HepG2 (cell line): ENCODE data around the gene PTPRCAP. TPM values are rescaled to one million over a fixed set of nuclear protein-coding genes. Genes with fewer than 3 reads are reported as not detected.
A peak's percentile ranks its signal among the peaks of the same experiment; 100 is the strongest.

Experiments used
- GATAD2A ChIP-seq: IDR thresholded peaks from 2 replicates; pipeline ENCODE4 v1.6.1; 2016
- GZF1 ChIP-seq: sonication (generic); formaldehyde crosslinking; IDR thresholded peaks from 2 replicates; pipeline ENCODE4 v1.5.1; 2020; ENCODE audit warnings: mild to moderate bottlenecking, missing genetic modification reagents
- MEF2D ChIP-seq: sonication (generic); formaldehyde crosslinking; IDR thresholded peaks from 2 replicates; pipeline ENCODE4 v1.5.1; 2020; ENCODE audit warnings: mild to moderate bottlenecking, missing genetic modification reagents
- MEIS1 ChIP-seq: sonication (generic); formaldehyde crosslinking; IDR thresholded peaks from 2 replicates; pipeline ENCODE4 v1.9.0; 2021; ENCODE audit warnings: mild to moderate bottlenecking, missing genetic modification reagents, moderate library complexity, borderline replicate concordance
- PHF8 ChIP-seq: sonication (generic); formaldehyde crosslinking; IDR thresholded peaks from 2 replicates; pipeline ENCODE4 v1.5.0; 2020; ENCODE audit warnings: missing genetic modification reagents
- RARA ChIP-seq: IDR thresholded peaks from 2 replicates; pipeline ENCODE4 v1.6.1; 2016; ENCODE audit warnings: missing genetic modification reagents, missing compliant biosample characterization
- SP4 ChIP-seq: sonication (generic); formaldehyde crosslinking; IDR thresholded peaks from 2 replicates; pipeline ENCODE4 v1.8.1; 2023; ENCODE audit warnings: mild to moderate bottlenecking, missing genetic modification reagents
- SPEN ChIP-seq: sonication (generic); formaldehyde crosslinking; IDR thresholded peaks from 2 replicates; pipeline ENCODE4 v1.5.1; 2020; ENCODE audit warnings: low read depth, mild to moderate bottlenecking, missing genetic modification reagents
- TARDBP ChIP-seq: sonication (generic); formaldehyde crosslinking; IDR thresholded peaks from 2 replicates; pipeline ENCODE4 v1.8.0; 2022; ENCODE audit warnings: mild to moderate bottlenecking, missing genetic modification reagents
- TBP ChIP-seq: sonication (generic); formaldehyde crosslinking; IDR thresholded peaks from 2 replicates; pipeline ENCODE4 v1.5.0; 2020; ENCODE audit warnings: missing genetic modification reagents
- TBX3 ChIP-seq: fragments of 450-650 bp; IDR thresholded peaks from 2 replicates; pipeline ENCODE4 v1.6.1; 2017; ENCODE audit warnings: antibody characterized with exemption, mild to moderate bottlenecking, inconsistent platforms, borderline replicate concordance
- ZFP36 ChIP-seq: fragments of 150-350 bp; IDR thresholded peaks from 2 replicates; pipeline ENCODE4 v1.6.1; 2018; ENCODE audit warnings: borderline replicate concordance, low read length, low read depth; ENCODE audit not compliant: partially characterized antibody
- ZFX ChIP-seq: sonication (generic); formaldehyde crosslinking; IDR thresholded peaks from 2 replicates; pipeline ENCODE4 v1.4.0; 2020; ENCODE audit warnings: mild to moderate bottlenecking, low read depth, missing genetic modification reagents, moderate library complexity
- ZNF121 ChIP-seq: sonication (generic); formaldehyde crosslinking; IDR thresholded peaks from 2 replicates; pipeline ENCODE4 v1.5.0; 2020; ENCODE audit warnings: mild to moderate bottlenecking, missing genetic modification reagents
- ZSCAN20 ChIP-seq: sonication (generic); formaldehyde crosslinking; IDR thresholded peaks from 2 replicates; pipeline ENCODE4 v1.4.0; 2020; ENCODE audit warnings: missing genetic modification reagents, mild to moderate bottlenecking, borderline replicate concordance
- polyA plus RNA-seq, 8 experiments: library from polyadenylated mRNA; depleted of rRNA in 3 of 8; stranded (reverse) in 7 of 8; unstranded in 1 of 8; fragments of >200 nt; fragmentation: Illumina TruSeq in 4 of 8; extraction: Trizol in 4 of 8; gene quantifications; 2 replicates each; pipeline versions ENCODE4 v1.2.1 to v1.2.3, GENCODE V29; 2011 to 2016; ENCODE audit warnings: low read depth in 4 of 8, missing spikeins in 1 of 8, mixed read lengths in 1 of 8; ENCODE audit not compliant: insufficient read depth in 1 of 8
- total RNA-seq, 5 experiments: library from RNA; depleted of rRNA; stranded (reverse); fragments of >200 nt; fragmentation: Illumina TruSeq; extraction: Trizol; gene quantifications; 2 replicates each; pipeline ENCODE4 v1.2.3, GENCODE V29; 2016; ENCODE audit warnings: low read depth in 1 of 5
- TF ChIP-seq, protein P1 (sequence below): sonication (generic); formaldehyde crosslinking; IDR thresholded peaks from 2 replicates; pipeline ENCODE4 v1.5.1; 2020; ENCODE audit warnings: mild to moderate bottlenecking, missing genetic modification reagents, borderline replicate concordance
- TF ChIP-seq, protein P2 (sequence below): sonication (generic); formaldehyde crosslinking; IDR thresholded peaks from 2 replicates; pipeline ENCODE4 v1.4.0; 2020; ENCODE audit warnings: mild to moderate bottlenecking, missing genetic modification reagents, borderline replicate concordance
- TF ChIP-seq, protein P3 (sequence below): sonication (generic); formaldehyde crosslinking; IDR thresholded peaks from 2 replicates; pipeline ENCODE4 v1.9.0; 2021; ENCODE audit warnings: missing genetic modification reagents, mild to moderate bottlenecking, borderline replicate concordance

PTPRCAP gene
- total and polyA plus RNA-seq, 2 of the 13 experiments (the other 11 are each of a cell fraction or from before 2014, with no cell fraction given), result 0.60 to 0.70 TPM

DNA sequence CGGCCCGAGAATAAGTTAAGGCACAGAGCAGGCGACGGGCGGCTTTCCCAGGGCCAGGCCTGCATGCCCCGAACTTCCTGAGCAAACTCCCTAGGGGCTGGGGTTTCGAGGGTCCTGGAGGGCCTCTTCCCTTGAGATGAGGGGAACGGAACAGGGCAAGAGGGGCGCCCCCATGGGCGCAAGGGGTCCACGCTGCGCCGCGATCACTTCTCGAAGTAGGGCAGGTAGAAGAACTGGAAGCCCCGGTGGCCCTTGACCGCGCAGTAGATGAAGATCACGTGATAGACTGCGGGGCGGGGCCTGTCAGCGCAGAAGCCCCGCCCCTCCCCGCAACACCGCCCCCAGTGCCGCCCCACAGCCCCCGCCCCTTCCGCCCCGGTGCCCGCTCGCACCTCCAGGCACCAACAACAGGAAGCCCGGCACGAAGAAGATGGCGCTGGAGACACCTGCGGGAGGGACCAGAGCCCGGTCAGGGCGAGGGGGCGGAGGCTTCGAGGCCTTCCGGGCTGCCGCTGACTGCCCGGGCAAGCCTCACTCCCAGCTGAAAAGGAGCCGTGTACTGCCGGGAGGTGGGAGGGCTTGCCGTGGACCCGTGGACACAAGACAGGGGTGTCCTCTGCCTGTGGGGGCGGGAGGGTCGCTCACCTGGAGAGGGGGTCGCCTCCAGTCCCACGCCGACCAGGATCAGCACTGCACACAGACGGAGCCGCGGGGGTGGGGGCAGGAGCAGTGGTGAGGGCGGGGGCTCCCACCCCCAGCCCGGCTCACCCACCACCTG lies 27.1 kb upstream of the PTPRCAP start (continued):
- TF ChIP-seq ZNF121 (CRISPR knock-in tag), result no peak
- peak; percentile 60 for TF ChIP-seq SPEN
- no peak for TF ChIP-seq GATAD2A (CRISPR knock-in tag)
- TF ChIP-seq TBP (CRISPR knock-in tag), result no peak
- no peak for TF ChIP-seq ZFP36
- TF ChIP-seq MEF2D (CRISPR knock-in tag), result peak; percentile 52; the same call in 1 of the 2 replicates
- TF ChIP-seq GZF1 (CRISPR knock-in tag), result no peak
- TF ChIP-seq, protein P1, sequence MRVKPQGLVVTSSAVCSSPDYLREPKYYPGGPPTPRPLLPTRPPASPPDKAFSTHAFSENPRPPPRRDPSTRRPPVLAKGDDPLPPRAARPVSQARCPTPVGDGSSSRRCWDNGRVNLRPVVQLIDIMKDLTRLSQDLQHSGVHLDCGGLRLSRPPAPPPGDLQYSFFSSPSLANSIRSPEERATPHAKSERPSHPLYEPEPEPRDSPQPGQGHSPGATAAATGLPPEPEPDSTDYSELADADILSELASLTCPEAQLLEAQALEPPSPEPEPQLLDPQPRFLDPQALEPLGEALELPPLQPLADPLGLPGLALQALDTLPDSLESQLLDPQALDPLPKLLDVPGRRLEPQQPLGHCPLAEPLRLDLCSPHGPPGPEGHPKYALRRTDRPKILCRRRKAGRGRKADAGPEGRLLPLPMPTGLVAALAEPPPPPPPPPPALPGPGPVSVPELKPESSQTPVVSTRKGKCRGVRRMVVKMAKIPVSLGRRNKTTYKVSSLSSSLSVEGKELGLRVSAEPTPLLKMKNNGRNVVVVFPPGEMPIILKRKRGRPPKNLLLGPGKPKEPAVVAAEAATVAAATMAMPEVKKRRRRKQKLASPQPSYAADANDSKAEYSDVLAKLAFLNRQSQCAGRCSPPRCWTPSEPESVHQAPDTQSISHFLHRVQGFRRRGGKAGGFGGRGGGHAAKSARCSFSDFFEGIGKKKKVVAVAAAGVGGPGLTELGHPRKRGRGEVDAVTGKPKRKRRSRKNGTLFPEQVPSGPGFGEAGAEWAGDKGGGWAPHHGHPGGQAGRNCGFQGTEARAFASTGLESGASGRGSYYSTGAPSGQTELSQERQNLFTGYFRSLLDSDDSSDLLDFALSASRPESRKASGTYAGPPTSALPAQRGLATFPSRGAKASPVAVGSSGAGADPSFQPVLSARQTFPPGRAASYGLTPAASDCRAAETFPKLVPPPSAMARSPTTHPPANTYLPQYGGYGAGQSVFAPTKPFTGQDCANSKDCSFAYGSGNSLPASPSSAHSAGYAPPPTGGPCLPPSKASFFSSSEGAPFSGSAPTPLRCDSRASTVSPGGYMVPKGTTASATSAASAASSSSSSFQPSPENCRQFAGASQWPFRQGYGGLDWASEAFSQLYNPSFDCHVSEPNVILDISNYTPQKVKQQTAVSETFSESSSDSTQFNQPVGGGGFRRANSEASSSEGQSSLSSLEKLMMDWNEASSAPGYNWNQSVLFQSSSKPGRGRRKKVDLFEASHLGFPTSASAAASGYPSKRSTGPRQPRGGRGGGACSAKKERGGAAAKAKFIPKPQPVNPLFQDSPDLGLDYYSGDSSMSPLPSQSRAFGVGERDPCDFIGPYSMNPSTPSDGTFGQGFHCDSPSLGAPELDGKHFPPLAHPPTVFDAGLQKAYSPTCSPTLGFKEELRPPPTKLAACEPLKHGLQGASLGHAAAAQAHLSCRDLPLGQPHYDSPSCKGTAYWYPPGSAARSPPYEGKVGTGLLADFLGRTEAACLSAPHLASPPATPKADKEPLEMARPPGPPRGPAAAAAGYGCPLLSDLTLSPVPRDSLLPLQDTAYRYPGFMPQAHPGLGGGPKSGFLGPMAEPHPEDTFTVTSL (CRISPR knock-in tag), result no peak
- no peak for TF ChIP-seq RARA (CRISPR knock-in tag)
- TF ChIP-seq, protein P2, sequence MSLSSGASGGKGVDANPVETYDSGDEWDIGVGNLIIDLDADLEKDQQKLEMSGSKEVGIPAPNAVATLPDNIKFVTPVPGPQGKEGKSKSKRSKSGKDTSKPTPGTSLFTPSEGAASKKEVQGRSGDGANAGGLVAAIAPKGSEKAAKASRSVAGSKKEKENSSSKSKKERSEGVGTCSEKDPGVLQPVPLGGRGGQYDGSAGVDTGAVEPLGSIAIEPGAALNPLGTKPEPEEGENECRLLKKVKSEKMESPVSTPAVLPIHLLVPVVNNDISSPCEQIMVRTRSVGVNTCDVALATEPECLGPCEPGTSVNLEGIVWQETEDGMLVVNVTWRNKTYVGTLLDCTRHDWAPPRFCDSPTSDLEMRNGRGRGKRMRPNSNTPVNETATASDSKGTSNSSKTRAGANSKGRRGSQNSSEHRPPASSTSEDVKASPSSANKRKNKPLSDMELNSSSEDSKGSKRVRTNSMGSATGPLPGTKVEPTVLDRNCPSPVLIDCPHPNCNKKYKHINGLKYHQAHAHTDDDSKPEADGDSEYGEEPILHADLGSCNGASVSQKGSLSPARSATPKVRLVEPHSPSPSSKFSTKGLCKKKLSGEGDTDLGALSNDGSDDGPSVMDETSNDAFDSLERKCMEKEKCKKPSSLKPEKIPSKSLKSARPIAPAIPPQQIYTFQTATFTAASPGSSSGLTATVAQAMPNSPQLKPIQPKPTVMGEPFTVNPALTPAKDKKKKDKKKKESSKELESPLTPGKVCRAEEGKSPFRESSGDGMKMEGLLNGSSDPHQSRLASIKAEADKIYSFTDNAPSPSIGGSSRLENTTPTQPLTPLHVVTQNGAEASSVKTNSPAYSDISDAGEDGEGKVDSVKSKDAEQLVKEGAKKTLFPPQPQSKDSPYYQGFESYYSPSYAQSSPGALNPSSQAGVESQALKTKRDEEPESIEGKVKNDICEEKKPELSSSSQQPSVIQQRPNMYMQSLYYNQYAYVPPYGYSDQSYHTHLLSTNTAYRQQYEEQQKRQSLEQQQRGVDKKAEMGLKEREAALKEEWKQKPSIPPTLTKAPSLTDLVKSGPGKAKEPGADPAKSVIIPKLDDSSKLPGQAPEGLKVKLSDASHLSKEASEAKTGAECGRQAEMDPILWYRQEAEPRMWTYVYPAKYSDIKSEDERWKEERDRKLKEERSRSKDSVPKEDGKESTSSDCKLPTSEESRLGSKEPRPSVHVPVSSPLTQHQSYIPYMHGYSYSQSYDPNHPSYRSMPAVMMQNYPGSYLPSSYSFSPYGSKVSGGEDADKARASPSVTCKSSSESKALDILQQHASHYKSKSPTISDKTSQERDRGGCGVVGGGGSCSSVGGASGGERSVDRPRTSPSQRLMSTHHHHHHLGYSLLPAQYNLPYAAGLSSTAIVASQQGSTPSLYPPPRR (CRISPR knock-in tag), result no peak; the same call in 1 of the 2 replicates
- TF ChIP-seq ZFX (CRISPR knock-in tag), result peak; percentile 85
- TF ChIP-seq SP4 (CRISPR knock-in tag), result 0 out of 2 replicates have a peak, but pooled peaks have one; percentile 12
- no peak for TF ChIP-seq MEIS1
- TF ChIP-seq, protein P3, sequence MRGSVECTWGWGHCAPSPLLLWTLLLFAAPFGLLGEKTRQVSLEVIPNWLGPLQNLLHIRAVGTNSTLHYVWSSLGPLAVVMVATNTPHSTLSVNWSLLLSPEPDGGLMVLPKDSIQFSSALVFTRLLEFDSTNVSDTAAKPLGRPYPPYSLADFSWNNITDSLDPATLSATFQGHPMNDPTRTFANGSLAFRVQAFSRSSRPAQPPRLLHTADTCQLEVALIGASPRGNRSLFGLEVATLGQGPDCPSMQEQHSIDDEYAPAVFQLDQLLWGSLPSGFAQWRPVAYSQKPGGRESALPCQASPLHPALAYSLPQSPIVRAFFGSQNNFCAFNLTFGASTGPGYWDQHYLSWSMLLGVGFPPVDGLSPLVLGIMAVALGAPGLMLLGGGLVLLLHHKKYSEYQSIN (CRISPR knock-in tag), result no peak
- no peak for TF ChIP-seq TBX3
- TF ChIP-seq TARDBP (CRISPR knock-in tag), result peak; percentile 41; the same call in 1 of the 2 replicates
- TF ChIP-seq ZSCAN20 (CRISPR knock-in tag), result no peak
- peak; percentile 68 for TF ChIP-seq PHF8 (CRISPR knock-in tag)
